ENCODE data around the gene TMEM115. TPM values are rescaled to one million over a fixed set of nuclear protein-coding genes. Genes with fewer than 3 reads are reported as not detected.

The TMEM115 gene
- total and polyA plus RNA-seq, 2 of the 13 experiments (the other 11 are each of a cell fraction or from before 2014, with no cell fraction given) = 22.1 to 30.7 TPM

DNA sequence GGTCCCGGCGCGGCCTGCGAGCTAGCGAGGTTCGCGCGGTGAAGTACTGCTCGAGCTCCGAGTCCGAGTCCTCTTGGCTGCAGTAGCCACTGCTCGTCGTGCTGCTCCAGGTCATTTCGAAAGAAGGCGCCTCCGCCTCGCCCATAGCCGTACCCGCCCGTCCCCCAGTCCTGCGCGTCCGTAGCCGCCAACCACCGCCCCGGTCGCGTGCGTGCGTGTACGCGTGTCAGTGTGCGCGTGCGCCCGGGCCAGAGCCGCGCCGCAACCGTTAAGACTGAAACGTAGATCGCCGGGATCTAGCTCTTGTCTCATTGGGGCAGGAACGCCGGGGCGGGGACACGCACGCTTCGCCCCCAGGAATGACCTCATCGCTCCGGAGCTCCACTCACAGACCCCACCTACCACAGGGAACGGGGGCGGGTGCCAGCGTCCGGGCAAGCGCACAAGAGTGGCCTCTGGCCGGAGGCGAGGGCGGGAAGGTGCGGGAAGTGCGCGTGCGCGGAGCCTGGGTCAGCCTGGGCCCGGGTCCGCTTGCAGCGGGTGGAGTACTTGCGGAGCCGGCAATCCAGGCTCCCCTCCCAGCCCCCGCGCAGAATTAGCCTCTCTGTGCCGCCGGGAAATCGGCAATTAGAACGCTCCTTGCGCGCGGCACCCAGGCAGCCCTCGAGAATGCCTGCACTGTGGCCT, 22.0 kb downstream of the TMEM115 start (continued):
- TF ChIP-seq ISL2 (CRISPR knock-in tag; IDR thresholded peaks at IDR 0.05) (0 out of 2 replicates have a peak, but pooled peaks have one; percentile 13), TRIM24 (CRISPR knock-in tag; IDR thresholded peaks at IDR 0.05) (no peak), TCF12 (IDR thresholded peaks at IDR 0.05) (no peak), TCF12 (CRISPR knock-in tag; IDR thresholded peaks at IDR 0.05) (0 out of 2 replicates have a peak, but pooled peaks have one; percentile 71), HIVEP1 (CRISPR knock-in tag; IDR thresholded peaks at IDR 0.05) (no peak; the same call in 1 of the 2 replicates), ZNF225 (CRISPR knock-in tag; IDR thresholded peaks at IDR 0.05) (no peak), ZNF468 (CRISPR knock-in tag; IDR thresholded peaks at IDR 0.05) (0 out of 2 replicates have a peak, but pooled peaks have one; percentile 26), NFYB (CRISPR knock-in tag; IDR thresholded peaks at IDR 0.05) (peak; percentile 58), TBL1XR1 (IDR thresholded peaks at IDR 0.05; ENCODE audit: borderline replicate concordance, low read length, partially characterized antibody) (peak; percentile 36), ZNF850 (CRISPR knock-in tag; conservative IDR thresholded peaks at IDR 0.05) (no peak), MEF2D (CRISPR knock-in tag; IDR thresholded peaks at IDR 0.05) (peak; percentile 86), ZNF101 (CRISPR knock-in tag; IDR thresholded peaks at IDR 0.05; ENCODE audit: borderline replicate concordance, low read depth) (0 out of 2 replicates have a peak, but pooled peaks have one; percentile 27), ARHGAP35 (CRISPR knock-in tag; IDR thresholded peaks at IDR 0.05; ENCODE audit: borderline replicate concordance) (peak; percentile 90), SALL1 (CRISPR knock-in tag; IDR thresholded peaks at IDR 0.05) (peak; percentile 74)
- TF ChIP-seq, protein P1, sequence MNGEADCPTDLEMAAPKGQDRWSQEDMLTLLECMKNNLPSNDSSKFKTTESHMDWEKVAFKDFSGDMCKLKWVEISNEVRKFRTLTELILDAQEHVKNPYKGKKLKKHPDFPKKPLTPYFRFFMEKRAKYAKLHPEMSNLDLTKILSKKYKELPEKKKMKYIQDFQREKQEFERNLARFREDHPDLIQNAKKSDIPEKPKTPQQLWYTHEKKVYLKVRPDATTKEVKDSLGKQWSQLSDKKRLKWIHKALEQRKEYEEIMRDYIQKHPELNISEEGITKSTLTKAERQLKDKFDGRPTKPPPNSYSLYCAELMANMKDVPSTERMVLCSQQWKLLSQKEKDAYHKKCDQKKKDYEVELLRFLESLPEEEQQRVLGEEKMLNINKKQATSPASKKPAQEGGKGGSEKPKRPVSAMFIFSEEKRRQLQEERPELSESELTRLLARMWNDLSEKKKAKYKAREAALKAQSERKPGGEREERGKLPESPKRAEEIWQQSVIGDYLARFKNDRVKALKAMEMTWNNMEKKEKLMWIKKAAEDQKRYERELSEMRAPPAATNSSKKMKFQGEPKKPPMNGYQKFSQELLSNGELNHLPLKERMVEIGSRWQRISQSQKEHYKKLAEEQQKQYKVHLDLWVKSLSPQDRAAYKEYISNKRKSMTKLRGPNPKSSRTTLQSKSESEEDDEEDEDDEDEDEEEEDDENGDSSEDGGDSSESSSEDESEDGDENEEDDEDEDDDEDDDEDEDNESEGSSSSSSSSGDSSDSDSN (CRISPR knock-in tag; IDR thresholded peaks at IDR 0.05) = peak; percentile 85
- TF ChIP-seq, protein P2, sequence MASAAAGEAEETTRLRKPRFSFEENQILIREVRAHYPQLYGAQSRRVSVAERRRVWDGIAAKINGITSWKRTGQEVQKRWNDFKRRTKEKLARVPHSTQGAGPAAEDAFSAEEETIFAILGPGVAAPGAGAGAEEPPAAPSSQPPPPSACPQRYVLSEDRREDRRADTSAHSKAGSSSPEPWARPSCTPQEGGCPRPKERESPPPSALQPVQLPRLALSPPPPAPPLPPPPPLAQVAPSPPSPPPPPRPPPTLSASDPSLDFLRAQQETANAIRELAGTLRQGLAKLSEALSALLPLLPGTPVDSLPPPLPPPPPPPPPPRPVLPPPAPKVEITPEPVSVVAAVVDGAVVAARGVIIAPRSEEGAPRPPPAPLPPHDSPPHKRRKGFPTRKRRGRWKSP (CRISPR knock-in tag; IDR thresholded peaks at IDR 0.05) = peak; percentile 78; the same call in 1 of the 2 replicates
- TF ChIP-seq, protein P3, sequence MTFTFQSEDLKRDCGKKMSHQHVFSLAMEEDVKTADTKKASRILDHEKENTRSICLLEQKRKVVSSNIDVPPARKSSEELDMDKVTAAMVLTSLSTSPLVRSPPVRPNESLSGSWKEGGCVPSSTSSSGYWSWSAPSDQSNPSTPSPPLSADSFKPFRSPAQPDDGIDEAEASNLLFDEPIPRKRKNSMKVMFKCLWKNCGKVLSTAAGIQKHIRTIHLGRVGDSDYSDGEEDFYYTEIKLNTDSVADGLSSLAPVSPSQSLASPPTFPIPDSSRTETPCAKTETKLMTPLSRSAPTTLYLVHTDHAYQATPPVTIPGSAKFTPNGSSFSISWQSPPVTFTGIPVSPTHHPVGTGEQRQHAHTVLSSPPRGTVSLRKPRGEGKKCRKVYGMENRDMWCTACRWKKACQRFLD (CRISPR knock-in tag; IDR thresholded peaks at IDR 0.05; ENCODE audit: borderline replicate concordance) = peak; percentile 71; the same call in 1 of the 2 replicates
- TF ChIP-seq, protein P4, sequence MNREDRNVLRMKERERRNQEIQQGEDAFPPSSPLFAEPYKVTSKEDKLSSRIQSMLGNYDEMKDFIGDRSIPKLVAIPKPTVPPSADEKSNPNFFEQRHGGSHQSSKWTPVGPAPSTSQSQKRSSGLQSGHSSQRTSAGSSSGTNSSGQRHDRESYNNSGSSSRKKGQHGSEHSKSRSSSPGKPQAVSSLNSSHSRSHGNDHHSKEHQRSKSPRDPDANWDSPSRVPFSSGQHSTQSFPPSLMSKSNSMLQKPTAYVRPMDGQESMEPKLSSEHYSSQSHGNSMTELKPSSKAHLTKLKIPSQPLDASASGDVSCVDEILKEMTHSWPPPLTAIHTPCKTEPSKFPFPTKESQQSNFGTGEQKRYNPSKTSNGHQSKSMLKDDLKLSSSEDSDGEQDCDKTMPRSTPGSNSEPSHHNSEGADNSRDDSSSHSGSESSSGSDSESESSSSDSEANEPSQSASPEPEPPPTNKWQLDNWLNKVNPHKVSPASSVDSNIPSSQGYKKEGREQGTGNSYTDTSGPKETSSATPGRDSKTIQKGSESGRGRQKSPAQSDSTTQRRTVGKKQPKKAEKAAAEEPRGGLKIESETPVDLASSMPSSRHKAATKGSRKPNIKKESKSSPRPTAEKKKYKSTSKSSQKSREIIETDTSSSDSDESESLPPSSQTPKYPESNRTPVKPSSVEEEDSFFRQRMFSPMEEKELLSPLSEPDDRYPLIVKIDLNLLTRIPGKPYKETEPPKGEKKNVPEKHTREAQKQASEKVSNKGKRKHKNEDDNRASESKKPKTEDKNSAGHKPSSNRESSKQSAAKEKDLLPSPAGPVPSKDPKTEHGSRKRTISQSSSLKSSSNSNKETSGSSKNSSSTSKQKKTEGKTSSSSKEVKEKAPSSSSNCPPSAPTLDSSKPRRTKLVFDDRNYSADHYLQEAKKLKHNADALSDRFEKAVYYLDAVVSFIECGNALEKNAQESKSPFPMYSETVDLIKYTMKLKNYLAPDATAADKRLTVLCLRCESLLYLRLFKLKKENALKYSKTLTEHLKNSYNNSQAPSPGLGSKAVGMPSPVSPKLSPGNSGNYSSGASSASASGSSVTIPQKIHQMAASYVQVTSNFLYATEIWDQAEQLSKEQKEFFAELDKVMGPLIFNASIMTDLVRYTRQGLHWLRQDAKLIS (CRISPR knock-in tag; IDR thresholded peaks at IDR 0.05) = no peak

Measured in HepG2 (cell line).